SK-N-SH treated with all-trans-retinoic acid at 6 μM for 48 hours (cell line): ENCODE measurements around the gene POLD4.

Experiments used
- ARNTL ChIP-seq: fragments of 450-650 bp; formaldehyde crosslinking; IDR thresholded peaks from 2 replicates; pipeline ENCODE4 v1.5.0; 2020; ENCODE audit warnings: low read depth, mild to moderate bottlenecking, moderate library complexity, borderline replicate concordance
- BACH2 ChIP-seq: fragments of 250-450 bp; sonication (Bioruptor Pico); IDR thresholded peaks from 2 replicates; pipeline ENCODE4 v1.9.0; 2021; ENCODE audit warnings: mild to moderate bottlenecking, borderline replicate concordance
- CSDC2 ChIP-seq: fragments of 250-450 bp; sonication (Bioruptor Pico); IDR thresholded peaks from 2 replicates; pipeline ENCODE4 v1.5.0; 2020; ENCODE audit warnings: mild to moderate bottlenecking, moderate library complexity
- ISL1 ChIP-seq: fragments of 250-450 bp; sonication (Bioruptor Pico); IDR thresholded peaks from 2 replicates; pipeline ENCODE4 v2.1.2; 2022; ENCODE audit warnings: mild to moderate bottlenecking, moderate library complexity
- OSR1 ChIP-seq: fragments of 250-450 bp; sonication (Bioruptor Pico); IDR thresholded peaks from 2 replicates; pipeline ENCODE4 v1.8.0; 2022; ENCODE audit warnings: moderate library complexity, mild to moderate bottlenecking, inconsistent platforms
- RARB ChIP-seq: fragments of 250-450 bp; sonication (Bioruptor Pico); IDR thresholded peaks from 2 replicates; pipeline ENCODE4 v1.8.0; 2021; ENCODE audit warnings: mild to moderate bottlenecking, moderate library complexity
- SNAI2 ChIP-seq: fragments of 250-450 bp; sonication (Bioruptor Pico); IDR thresholded peaks from 2 replicates; pipeline ENCODE4 v1.5.0; 2020; ENCODE audit warnings: mild to moderate bottlenecking, moderate library complexity
- TOX ChIP-seq: fragments of 250-450 bp; sonication (Bioruptor Pico); IDR thresholded peaks from 2 replicates; pipeline ENCODE4 v1.8.0; 2021; ENCODE audit warnings: mild to moderate bottlenecking, moderate library complexity, borderline replicate concordance
- ZFP3 ChIP-seq: fragments of 250-450 bp; sonication (Bioruptor Pico); IDR thresholded peaks from 2 replicates; pipeline ENCODE4 v1.5.0; 2020; ENCODE audit warnings: mild to moderate bottlenecking, moderate library complexity
- ZFP30 ChIP-seq: fragments of 450-650 bp; formaldehyde crosslinking; IDR thresholded peaks from 2 replicates; pipeline ENCODE4 v1.5.0; 2022; ENCODE audit warnings: mild to moderate bottlenecking, moderate library complexity
- ZNF70 ChIP-seq: fragments of 450-650 bp; formaldehyde crosslinking; IDR thresholded peaks from 2 replicates; pipeline ENCODE4 v1.5.0; 2020; ENCODE audit warnings: mild to moderate bottlenecking, moderate library complexity
- TF ChIP-seq, protein P1 (sequence below): fragments of 250-450 bp; sonication (Bioruptor Pico); IDR thresholded peaks from 2 replicates; pipeline ENCODE4 v1.5.1; 2020; ENCODE audit warnings: low read depth, mild to moderate bottlenecking, moderate library complexity
- TF ChIP-seq, protein P2 (sequence below): fragments of 250-450 bp; sonication (Bioruptor Pico); IDR thresholded peaks from 2 replicates; pipeline ENCODE4 v1.5.0; 2020; ENCODE audit warnings: mild to moderate bottlenecking, moderate library complexity
- TF ChIP-seq, protein P3 (sequence below): fragments of 250-450 bp; sonication (Bioruptor Pico); IDR thresholded peaks from 2 replicates; pipeline ENCODE4 v1.8.0; 2020; ENCODE audit warnings: mild to moderate bottlenecking, moderate library complexity, borderline replicate concordance

DNA sequence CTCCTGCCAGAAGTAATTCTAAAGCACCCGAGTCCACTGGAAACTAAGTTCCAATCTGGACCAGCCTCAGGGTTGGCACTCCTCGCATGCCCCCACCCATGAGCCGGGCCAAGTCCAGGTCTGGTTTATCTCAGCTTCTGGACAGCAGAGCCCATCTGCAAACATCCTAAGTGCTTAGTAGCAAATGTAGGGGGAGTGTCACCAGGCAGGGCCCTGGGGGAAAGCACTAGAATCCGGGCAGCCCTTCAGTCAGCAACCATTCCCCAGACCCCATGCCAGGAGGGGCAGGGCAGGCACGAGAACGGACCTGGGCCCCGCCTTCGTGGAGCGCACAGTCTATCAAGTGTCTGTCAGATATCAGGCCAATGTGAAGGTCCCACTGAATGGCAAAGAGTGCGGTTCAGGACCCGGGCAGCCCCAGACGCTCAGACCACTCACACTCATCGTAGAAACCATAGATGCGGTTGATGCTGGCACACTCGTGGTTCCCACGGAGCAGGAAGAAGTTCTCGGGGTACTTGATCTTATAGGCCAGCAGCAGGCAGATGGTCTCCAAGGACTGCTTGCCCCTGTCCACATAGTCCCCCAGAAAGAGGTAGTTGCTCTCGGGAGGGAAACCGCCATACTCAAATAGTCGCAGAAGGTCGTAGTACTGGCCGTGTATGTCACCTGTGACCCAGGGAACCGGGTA, 47.0 kb upstream of the POLD4 start:
- TF ChIP-seq ARNTL (CRISPR knock-in tag) (no peak), ISL1 (CRISPR knock-in tag) (no peak), OSR1 (CRISPR knock-in tag) (no peak), BACH2 (no peak), ZFP3 (no peak), RARB (CRISPR knock-in tag) (no peak), ZFP30 (CRISPR knock-in tag) (no peak), SNAI2 (CRISPR knock-in tag) (no peak), CSDC2 (CRISPR knock-in tag) (no peak), TOX (no peak), ZNF70 (CRISPR knock-in tag) (no peak)
- TF ChIP-seq, protein P1, sequence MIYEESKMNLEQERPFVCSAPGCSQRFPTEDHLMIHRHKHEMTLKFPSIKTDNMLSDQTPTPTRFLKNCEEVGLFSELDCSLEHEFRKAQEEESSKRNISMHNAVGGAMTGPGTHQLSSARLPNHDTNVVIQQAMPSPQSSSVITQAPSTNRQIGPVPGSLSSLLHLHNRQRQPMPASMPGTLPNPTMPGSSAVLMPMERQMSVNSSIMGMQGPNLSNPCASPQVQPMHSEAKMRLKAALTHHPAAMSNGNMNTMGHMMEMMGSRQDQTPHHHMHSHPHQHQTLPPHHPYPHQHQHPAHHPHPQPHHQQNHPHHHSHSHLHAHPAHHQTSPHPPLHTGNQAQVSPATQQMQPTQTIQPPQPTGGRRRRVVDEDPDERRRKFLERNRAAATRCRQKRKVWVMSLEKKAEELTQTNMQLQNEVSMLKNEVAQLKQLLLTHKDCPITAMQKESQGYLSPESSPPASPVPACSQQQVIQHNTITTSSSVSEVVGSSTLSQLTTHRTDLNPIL, result no peak
- TF ChIP-seq, protein P2, sequence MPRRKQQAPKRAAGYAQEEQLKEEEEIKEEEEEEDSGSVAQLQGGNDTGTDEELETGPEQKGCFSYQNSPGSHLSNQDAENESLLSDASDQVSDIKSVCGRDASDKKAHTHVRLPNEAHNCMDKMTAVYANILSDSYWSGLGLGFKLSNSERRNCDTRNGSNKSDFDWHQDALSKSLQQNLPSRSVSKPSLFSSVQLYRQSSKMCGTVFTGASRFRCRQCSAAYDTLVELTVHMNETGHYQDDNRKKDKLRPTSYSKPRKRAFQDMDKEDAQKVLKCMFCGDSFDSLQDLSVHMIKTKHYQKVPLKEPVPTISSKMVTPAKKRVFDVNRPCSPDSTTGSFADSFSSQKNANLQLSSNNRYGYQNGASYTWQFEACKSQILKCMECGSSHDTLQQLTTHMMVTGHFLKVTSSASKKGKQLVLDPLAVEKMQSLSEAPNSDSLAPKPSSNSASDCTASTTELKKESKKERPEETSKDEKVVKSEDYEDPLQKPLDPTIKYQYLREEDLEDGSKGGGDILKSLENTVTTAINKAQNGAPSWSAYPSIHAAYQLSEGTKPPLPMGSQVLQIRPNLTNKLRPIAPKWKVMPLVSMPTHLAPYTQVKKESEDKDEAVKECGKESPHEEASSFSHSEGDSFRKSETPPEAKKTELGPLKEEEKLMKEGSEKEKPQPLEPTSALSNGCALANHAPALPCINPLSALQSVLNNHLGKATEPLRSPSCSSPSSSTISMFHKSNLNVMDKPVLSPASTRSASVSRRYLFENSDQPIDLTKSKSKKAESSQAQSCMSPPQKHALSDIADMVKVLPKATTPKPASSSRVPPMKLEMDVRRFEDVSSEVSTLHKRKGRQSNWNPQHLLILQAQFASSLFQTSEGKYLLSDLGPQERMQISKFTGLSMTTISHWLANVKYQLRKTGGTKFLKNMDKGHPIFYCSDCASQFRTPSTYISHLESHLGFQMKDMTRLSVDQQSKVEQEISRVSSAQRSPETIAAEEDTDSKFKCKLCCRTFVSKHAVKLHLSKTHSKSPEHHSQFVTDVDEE (CRISPR knock-in tag), result no peak
- TF ChIP-seq, protein P3, sequence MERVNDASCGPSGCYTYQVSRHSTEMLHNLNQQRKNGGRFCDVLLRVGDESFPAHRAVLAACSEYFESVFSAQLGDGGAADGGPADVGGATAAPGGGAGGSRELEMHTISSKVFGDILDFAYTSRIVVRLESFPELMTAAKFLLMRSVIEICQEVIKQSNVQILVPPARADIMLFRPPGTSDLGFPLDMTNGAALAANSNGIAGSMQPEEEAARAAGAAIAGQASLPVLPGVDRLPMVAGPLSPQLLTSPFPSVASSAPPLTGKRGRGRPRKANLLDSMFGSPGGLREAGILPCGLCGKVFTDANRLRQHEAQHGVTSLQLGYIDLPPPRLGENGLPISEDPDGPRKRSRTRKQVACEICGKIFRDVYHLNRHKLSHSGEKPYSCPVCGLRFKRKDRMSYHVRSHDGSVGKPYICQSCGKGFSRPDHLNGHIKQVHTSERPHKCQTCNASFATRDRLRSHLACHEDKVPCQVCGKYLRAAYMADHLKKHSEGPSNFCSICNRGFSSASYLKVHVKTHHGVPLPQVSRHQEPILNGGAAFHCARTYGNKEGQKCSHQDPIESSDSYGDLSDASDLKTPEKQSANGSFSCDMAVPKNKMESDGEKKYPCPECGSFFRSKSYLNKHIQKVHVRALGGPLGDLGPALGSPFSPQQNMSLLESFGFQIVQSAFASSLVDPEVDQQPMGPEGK (CRISPR knock-in tag), result no peak
